ENCODE results near the gene MACROD2.

Gene MACROD2

DNA sequence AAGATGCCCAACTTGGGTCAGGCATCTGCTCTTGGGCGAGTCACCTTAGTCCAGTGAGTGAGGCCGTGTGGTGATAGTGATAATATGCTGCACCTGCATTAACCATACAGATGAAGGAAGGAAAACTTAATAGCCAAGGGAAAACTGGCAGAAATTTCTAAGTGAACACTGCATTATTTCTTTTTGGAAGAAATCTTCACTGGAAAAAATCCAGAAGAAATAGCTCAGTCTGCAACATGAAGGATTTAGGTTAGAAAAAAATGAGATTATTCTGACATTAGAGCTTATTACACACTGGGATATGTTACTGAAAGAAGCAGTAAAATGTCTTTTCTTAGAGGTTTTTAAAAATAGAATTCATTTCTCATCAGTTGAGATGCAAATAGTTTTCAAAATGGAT lies 1630.7 kb downstream of the MACROD2 start:
- DNase-seq (ENCODE audit: low spot score) = no peak

DNA sequence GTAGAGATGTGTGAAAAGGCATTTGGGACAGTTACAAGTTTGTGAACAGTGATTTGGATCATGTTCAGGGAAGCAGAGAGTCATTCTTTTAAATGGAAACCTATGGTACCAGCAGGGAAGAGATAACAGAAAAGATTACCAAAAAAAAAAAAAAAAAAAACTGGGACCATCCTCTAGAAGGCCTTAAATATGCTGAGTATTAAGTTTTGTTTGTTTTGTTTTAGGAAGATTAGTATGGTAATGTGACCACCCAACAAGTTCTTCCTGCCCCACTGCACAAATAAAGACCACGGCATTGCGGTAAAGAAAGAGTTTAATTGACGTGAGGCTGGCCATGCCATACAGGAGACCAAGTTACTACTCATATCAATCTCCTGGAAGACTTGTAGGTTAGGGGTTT lies 1631.8 kb downstream of the MACROD2 start:
- DNase-seq (ENCODE audit: low spot score) = no peak

DNA sequence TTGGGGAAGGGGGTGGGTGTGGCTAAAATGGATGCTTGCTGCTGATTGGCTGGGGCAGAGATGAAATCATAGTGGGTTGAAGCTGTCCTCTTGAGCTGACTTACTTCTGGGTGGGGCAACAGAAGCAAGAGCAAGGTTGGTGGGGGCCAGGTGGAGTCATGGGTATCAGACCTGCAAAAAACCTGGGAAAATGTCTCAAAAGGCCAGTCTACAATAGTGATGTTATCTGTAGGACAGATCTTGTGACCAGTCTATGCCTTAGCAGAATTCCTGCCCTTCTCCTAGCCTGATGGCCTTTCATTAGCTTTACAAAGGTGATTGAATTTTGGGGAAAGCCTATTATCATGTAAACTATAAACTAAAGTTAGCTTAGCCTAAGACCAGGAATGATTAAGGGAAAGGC lies 1632.2 kb downstream of the MACROD2 start:
- no peak for DNase-seq (ENCODE audit: low spot score)

DNA sequence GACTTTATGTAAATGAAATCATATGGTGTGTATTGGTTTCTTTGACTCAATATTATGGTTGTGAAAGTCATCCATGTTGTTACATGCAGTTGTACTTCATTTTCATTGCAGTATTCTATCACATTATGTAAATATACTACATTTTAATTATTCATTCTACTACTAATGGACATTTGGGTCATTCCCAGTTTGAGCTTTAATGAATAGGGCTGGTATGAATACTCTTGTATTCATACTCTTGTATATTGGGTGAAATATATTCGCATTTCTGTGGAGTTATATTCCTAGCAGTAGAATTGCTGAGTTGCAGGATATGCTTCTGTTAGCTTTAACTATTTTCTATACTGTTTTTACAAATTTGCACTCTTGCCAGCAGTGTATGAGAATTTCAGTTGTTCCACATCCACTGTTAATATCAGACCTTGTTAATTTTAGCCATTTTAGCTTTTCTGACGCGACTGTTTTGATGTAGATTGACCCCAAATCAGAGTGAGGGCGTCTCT lies 1633.6 kb downstream of the MACROD2 start:
- no peak for DNase-seq (ENCODE audit: low spot score)

DNA sequence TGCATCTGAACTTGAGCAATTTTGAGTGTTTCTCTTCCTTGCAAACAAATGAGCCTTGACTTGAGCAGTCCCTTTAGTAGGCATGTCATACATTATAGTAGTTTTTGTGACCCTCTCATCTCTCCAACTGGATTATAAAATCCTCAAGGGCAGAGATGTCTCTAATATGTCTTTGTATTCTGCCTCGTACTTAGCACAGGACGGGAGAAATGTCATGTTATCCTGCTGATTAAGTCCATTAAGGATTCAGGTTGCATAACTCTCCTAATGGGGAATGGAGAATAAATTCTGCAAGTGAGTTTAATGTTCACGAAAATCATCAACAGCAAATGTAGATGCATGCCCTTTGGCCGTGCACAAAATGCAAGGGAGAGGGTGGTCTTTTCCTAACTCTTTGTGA lies 1635.0 kb downstream of the MACROD2 start:
- no peak for DNase-seq (ENCODE audit: low spot score)

DNA sequence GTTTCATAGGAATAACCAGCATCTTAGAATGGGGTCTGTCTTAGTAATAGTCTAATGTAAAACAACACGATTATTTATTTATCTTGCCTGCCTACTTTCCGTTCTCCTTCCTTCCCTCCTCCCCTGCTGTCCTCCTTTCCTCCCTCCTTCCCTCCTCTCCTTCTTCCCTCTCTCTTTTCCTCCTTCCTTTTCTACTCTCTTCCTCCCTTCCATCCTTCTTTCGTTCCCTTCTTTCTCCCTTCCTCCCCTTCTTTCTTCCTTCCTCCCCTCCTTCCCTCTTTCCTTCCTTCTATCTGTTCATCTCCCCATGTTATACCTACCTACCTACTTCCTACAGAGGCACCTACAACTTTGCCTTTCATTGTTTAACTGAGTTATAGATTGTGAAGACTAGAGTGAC lies 1637.4 kb downstream of the MACROD2 start:
- DNase-seq (ENCODE audit: low spot score) = no peak

DNA sequence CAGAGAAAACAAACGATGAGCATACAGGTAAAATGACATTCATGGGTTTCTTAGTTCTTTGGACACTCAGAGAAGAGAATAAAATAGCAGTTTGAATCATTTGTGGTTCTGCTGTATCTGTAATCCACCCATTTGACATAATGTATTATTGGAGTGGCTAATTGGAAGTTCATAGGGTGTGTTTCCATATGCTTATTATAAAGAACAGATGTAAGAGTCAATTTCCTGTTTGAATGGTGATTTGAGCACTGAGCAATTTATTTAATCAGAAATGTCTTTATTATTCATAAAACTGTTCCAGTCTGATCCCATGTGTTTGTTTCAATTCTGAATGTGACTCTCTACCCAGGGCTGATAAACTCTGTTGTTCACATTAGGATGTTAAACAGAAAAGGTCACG lies 1638.8 kb downstream of the MACROD2 start:
- DNase-seq (ENCODE audit: low spot score) = no peak

DNA sequence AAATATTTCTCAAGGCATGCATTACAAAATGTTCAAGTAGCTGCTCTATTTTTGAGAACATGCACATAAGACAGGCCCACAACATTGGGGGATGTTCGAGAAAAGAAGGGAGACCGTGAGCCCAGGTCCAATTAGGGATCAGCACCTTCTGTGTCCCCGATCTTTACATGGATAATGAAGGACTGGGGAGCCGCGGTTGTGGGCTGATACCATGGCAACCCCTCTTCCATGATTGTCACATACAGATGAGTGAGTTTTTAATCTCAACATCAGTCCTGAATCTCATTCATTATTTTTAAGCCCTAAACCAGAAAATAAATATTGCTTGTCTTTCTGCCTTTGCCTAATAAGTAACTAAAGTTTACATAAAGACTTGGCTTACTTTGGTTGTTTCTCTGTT lies 1642.2 kb downstream of the MACROD2 start:
- DNase-seq (ENCODE audit: low spot score) = no peak

DNA sequence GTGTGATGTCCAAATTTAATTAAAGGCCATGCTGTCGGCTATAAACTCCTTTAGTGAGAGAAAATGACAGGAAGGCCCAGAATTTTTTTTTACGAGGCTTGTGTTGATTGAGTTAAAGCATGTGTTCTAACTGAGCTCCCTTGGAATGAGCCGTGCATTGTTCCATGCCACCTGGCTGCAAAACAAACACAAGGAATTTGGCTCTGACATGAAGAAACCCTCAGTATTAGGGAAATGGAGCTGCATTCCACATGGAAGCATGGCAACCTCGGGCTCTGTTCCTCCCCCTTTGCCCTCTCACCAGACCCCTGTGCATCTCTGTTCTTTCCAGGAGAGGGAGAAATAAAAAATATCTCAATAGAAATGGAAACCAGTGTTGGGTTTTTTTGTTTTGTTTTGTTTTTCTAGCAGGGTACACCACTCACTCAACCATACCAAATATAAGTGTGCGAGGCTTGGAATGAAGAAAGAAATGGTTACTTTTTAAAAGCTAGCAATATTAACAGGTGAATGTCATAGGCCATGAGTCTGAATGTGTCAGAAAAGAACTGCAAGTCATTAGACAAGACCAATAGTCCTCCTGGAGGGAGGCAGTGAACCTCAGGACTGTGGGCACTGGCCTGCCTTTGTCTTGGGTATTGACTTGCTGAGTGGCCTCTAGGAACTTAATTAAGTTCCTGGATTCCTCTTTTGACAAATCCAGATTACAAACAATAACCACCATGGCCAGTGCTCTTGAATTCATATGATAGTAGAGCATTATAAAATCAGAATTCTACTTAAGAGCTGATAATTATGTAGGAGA lies 1642.8 kb downstream of the MACROD2 start:
- no peak for DNase-seq (ENCODE audit: low spot score)

DNA sequence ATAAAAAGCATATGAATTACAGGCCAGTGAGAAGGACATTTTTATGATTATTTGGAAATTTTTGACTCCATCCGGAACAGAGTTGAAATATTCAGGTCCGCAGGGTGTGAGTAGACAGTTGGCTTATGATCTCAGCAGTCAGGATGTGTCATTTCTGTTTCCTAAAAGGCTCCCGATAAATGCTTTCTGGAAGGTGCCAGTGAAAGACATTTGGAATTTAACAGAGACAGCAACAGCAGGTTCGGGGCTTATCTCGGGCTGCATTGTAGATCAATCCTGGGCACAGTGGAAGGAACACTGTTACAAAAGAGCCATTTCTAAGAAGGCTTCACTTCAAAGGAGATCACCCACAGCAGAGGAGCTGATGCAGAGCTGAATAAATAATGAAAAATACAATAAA lies 1643.5 kb downstream of the MACROD2 start:
- DNase-seq (ENCODE audit: low spot score) = no peak

DNA sequence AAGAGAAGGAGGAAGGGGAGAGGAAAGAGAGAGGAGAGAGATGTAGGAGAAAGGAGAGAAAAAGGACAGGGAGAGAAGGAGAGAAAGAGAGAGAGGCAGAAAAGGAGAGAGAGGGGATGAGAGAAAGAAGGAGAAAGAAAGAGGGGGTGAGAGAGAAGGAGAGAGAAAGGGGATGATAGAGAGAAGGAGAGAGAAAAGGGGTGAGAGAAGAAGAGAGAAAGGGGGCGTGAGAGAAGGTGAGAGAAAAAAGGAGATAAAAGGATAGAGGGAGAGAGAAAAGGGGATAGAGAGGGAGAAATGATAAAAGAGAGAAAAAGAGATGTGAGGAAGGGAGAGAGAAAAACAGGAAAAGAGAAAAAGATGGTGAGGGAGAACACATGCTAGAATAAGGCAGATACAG lies 1644.5 kb downstream of the MACROD2 start:
- no peak for DNase-seq (ENCODE audit: low spot score)

DNA sequence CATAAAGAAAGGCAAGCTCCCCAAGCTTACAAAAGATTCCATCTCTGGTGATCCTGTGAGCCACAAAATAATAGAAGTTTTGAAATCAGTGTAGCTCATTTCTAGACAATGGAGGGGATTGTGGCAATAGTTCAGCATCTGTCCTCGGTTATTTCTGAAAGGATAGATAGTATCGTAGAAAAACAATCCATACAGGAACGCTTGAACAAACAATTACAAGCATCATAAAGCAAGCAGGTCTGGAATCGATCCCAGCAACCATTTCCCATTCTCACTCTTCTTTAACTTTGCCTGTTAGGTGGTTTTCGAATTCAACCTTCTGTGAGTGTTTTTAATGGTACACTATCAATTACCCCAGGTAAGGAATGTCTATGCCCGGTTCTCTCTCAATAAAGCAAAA lies 1646.8 kb downstream of the MACROD2 start:
- DNase-seq (ENCODE audit: low spot score) = no peak

DNA sequence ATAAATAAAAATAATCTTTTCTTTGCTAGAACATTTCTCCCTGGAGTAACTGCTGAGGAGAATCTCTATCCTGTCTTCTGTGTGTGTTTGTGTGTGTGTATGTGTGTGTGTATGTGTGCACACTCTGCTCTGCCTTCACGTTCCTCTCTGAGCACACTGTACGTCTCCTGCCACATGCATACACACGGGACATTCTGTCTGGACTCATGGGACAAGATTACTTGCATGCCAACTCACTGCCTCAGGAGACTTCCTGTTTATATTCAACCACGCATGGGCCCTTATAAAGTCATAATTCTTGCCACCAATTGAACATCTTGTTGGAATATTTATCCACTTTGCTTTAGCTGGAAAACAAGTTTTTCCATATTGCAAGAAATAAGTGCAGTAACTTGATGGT lies 1647.4 kb downstream of the MACROD2 start:
- DNase-seq (ENCODE audit: low spot score) = no peak

DNA sequence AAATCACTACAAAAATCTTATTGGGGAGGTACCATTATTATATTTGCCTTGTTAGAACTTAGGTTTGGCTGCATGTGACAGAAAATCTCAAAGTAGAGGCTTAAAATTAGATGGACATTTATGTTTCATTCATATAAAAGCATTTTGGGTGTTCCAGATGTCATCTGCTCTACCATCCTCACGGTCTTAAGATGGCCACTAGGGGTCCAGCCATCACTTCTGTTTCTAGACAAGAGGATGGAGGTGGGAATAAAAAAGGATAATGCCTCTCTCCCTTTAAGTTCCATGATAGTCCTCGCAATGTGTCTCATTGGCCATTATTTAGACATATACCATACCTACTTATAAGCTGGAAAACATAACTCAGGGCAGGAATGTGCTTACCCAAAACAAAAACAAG lies 1648.4 kb downstream of the MACROD2 start:
- DNase-seq (ENCODE audit: low spot score) = no peak

DNA sequence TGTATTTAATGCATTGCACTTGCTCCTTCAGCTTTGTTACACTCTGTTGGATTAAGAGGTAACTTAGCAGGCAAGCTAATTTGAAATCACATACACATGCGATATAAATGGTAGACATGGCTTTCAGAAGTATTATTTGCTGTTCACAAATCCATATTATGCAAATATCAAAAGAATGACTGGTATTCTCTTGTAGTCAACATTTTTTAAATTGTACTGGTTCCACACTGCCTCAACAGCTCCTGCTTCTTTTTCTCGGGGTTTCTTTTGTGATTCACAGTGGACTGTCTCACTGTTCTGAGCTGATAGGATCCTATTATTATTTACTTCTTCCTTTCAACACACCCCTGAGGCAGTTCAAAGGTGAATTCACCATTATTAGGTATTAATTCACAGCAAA lies 1650.5 kb downstream of the MACROD2 start:
- DNase-seq (ENCODE audit: low spot score) = no peak

DNA sequence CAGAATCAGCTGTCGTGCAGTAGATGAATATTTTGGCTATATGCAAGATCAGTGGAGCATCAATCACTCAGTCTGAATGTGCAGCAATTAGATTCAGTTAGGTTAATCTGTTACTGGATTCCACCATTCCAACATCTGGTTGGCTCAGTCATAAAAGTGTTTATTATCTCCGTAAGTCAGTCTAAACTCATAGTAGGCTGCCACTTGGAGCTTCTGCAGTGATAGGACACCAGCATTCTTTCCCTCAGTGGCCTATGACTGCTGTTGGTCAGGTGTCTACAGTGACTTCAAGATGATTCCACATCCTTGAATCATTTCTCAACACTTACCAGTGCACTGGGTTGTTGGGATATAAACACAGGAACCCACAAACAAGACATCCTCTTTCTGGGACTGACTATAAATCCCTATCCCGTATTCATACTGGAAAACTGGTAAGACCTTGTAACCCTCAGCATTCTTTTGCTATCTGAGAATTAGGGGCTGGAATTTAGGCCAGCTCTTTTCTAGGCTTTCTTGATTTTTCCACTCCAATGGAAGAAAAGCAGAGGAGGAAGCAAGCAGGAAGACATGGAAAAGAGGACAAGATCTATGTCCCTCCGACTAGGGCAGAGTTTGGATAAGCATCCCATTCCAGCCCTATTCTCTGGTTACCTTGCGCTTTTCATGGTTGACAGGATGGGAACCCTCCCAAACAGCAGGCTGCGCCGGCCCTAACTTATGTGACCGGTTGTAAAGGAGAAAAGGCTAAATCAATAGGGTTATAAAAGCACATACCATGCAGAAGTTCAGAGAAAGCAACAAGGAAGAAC lies 1658.3 kb downstream of the MACROD2 start:
- DNase-seq (ENCODE audit: low spot score) = no peak

DNA sequence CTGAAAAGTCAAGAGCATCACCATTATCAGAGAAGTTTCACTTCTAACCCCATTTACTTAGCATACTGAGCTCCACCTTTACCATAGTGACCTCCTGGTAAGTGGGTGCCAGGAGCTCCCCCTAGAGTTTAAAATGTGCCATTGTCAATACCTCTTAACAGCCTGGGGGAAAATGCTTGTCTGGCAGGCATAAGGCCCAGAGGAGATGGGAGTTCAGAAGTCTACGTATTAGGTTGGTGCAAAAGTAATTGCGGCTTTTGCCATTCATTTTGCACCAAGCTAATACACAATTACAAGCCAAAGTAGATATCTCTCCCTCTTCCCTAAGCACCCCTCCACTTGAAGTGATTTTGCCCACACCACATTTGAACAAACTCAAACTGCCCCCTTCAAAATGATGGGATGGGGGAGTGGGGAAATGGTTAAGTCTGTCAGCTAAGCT lies 1658.9 kb downstream of the MACROD2 start:
- peak; percentile 73 for DNase-seq (ENCODE audit: low spot score)

DNA sequence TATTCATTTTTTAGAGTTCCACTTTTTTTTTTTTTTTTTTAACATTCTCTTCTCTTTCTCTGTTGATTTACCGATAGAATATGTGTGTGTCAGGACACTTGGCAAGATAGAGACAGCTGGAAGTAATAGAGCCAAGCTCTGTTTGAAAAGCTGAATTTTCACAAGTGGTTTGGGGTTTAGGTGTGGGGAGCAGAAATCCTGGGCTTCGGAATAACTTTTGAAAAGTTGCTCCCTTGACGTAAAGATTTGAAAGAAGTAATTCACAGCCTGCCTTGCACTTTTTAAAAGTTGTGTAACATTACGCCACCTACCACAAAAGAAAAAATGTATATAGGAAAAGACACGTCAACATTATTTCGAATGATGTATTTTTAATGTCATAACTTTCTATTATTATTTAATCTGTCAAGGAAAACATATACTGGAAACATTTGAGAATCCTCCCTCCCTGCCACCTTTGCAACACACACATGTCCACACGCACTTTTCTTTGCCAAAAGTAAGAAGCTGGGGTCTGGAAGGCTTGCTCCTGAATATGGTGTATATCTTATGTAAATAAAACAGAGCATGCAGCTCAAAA lies 1660.1 kb downstream of the MACROD2 start:
- DNase-seq (ENCODE audit: low spot score) = no peak

DNA sequence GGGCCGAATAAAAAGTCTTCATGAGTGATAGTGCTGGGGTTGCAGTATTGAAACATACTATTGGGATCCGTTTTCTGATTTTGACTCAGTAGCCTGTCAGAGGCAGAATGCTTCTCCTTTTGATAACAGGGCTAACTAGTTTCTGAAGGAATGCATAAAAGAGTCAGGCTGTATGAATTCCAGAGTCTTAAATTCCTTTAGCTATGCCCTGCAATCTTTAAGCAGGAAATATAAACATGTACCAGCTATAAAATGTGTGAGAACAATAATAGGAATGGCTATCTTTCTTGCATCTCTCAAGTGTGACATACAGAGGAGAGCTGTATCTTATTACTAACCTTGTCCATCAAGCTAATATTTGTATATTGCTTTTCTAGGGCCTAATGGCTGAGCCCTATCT lies 1660.8 kb downstream of the MACROD2 start:
- DNase-seq (ENCODE audit: low spot score) = no peak

DNA sequence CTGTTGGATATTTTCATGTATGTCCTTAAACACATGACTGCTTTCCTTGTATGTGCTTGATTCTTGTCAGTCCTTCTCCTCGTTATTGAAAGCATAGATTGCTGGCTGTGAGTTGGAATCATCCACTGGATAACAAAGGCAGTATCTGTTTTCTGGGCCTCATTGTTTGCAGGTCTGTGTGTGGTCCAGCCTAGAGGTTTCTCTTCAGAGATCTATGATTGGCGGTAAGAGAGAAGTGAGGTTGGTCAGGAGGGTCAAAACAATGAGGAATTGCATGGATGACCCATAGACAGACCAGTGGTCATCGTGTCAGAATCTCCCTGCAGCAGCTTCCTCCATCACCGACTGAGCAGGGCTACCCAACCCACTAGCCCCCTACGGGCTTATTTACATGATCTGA lies 1663.0 kb downstream of the MACROD2 start:
- DNase-seq (ENCODE audit: low spot score) = no peak

DNA sequence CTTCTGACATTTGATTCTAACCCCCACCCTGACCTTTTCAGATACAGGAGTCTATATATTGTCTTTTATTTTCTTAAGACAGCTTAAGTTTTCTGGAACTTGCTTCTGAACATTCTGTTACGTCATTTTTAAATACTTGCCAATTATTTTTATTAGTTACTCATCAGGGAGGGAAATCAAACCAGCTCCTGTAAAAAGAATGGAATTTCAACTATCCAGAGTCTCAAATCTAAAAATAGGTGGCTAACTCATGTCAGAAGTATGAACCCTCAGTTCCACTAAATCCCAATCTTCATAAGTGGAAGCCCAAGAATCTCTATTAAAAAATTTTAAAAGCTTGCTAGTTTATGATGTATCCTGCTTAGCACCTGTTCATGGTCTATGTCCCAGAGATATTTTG lies 1677.9 kb downstream of the MACROD2 start:
- no peak for DNase-seq (ENCODE audit: low spot score)

DNA sequence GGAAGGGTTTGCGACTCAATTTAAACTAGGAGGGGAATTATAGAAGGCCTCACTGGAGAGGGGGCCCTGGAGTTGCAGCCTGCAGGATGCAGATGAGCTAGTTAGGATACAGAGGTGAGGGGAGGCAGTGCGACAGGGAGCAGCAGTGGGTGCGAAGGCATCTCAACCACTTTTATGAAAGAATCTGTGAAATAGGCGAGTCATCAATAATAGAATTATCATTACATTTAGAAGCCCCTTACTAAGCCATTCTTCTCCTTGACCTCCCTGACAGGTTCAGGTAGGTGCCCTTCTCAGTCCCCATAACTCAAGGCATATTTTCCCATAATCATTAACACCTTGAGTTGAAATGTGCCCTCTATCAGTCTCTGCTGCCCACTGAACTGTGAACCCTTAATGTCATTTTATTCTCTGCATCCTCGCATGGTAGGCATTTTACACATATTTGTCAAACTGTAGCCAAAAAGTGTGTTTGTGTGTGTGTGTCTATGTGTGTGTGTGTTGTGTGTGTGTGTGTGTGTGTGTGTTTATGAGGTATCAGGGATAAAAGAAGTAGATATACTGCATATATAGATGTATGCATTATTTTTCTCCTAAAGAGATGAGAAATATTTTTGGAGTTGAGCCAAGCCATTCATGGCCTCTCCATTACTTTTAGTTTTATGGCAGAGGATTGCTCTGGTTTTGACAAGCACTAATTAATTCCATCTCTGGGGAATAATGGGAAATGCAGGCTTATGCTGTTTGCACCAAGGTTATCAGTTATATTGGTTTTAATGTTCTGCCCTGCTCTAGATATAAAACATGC lies 1679.1 kb downstream of the MACROD2 start:
- no peak for DNase-seq (ENCODE audit: low spot score)

Data from D341Med (cell line).